Nephron progenitor cell (in vitro differentiated cells): ENCODE results near the gene PTPRJ.

Experiments used
- DNase-seq: peaks from one replicate; pipeline ENCODE4 v3.0.0; 2021
- H3K27ac Mint-ChIP-seq: 2 replicates; pipeline ENCODE4 v1.8.0; 2021; ENCODE audit warnings: mild to moderate bottlenecking, moderate library complexity, mixed read lengths
- H3K27me3 Mint-ChIP-seq: 2 replicates; pipeline ENCODE4 v1.8.0; 2021; ENCODE audit warnings: mild to moderate bottlenecking, low read depth, mixed read lengths; ENCODE audit not compliant: poor library complexity
- H3K36me3 Mint-ChIP-seq: 2 replicates; pipeline ENCODE4 v1.8.0; 2021; ENCODE audit warnings: low read depth, mixed read lengths
- H3K4me1 Mint-ChIP-seq: 2 replicates; pipeline ENCODE4 v1.8.0; 2021; ENCODE audit warnings: mixed read lengths
- H3K4me3 Mint-ChIP-seq: 2 replicates; pipeline ENCODE4 v1.8.0; 2021; ENCODE audit warnings: mild to moderate bottlenecking, moderate library complexity, mixed read lengths
- H3K9me3 Mint-ChIP-seq: 2 replicates; pipeline ENCODE4 v1.8.0; 2021; ENCODE audit warnings: mild to moderate bottlenecking, moderate library complexity, mixed read lengths
- TF ChIP-seq, protein P1 (sequence below): fragments of 200-600 bp; sonication (generic); IDR thresholded peaks from 2 replicates; pipeline ENCODE4 v1.5.0; 2021; ENCODE audit warnings: antibody characterized with exemption

PTPRJ gene

GRCh38 chr11:48024635-48025071, 44.3 kb downstream of the PTPRJ start:
- H3K4me3 Mint-ChIP-seq = no peak overlapping the region
- no peaks in the 10 kb centered on the region for H3K9me3 Mint-ChIP-seq
- H3K4me1 Mint-ChIP-seq = peaks cover 50% of the 10 kb centered on the region
- peak overlapping the region; percentile 49 for H3K27ac Mint-ChIP-seq
- H3K36me3 Mint-ChIP-seq = no peaks in the 10 kb centered on the region
- no peaks in the 10 kb centered on the region for H3K27me3 Mint-ChIP-seq
- TF ChIP-seq, protein P1, sequence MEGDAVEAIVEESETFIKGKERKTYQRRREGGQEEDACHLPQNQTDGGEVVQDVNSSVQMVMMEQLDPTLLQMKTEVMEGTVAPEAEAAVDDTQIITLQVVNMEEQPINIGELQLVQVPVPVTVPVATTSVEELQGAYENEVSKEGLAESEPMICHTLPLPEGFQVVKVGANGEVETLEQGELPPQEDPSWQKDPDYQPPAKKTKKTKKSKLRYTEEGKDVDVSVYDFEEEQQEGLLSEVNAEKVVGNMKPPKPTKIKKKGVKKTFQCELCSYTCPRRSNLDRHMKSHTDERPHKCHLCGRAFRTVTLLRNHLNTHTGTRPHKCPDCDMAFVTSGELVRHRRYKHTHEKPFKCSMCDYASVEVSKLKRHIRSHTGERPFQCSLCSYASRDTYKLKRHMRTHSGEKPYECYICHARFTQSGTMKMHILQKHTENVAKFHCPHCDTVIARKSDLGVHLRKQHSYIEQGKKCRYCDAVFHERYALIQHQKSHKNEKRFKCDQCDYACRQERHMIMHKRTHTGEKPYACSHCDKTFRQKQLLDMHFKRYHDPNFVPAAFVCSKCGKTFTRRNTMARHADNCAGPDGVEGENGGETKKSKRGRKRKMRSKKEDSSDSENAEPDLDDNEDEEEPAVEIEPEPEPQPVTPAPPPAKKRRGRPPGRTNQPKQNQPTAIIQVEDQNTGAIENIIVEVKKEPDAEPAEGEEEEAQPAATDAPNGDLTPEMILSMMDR = no peak
- DNase-seq = no peak

DNA sequence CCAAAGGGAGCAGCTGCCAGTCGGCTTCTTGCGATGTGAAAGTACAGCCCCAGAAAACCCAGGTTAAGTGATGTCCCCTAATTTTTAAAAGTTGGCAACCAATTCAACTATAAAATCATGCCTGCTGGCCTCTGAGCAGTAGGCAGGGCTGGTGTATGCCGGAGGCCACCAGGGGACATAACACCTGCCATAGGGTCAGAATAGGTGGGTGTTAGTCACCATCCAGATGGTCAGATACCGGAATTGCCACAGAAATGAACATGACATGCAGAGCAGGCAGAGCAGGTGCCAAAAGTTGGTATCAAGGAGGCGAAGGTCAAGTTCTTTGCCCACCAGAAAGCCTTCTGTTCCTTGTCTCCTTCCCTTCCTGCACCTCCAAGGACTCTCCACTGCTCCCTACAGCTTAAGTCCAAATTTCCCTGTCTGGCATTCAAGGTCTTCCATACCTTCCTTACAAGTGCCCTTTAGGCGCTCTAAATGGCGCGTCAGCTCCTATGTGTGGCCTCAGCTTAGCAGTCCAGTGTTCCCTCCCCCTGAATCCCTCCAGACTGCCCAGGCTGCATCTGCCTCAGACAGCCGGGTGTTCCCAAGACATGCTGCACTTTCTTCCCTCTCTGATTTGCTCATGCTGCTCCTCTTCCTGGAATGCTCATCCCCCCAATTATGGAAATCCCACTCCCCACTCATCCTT, 45.1 kb downstream of the PTPRJ start:
- no peaks in the 10 kb centered on the region for H3K9me3 Mint-ChIP-seq
- H3K27ac Mint-ChIP-seq = peak overlapping the region; percentile 19
- H3K36me3 Mint-ChIP-seq = no peaks in the 10 kb centered on the region
- H3K4me1 Mint-ChIP-seq = peaks cover 49% of the 10 kb centered on the region
- TF ChIP-seq, protein P1 = no peak
- no peaks in the 10 kb centered on the region for H3K27me3 Mint-ChIP-seq
- peak overlapping the region; percentile 19 for H3K4me3 Mint-ChIP-seq
- no peak for DNase-seq

- Mint-ChIP-seq H3K4me1 (peaks cover 45% of the 10 kb centered on the region), H3K27ac (peak overlapping the region; percentile 19), H3K36me3 (no peaks in the 10 kb centered on the region), H3K9me3 (no peaks in the 10 kb centered on the region), H3K4me3 (peak overlapping the region; percentile 19), H3K27me3 (no peaks in the 10 kb centered on the region)
- DNase-seq = no peak
- TF ChIP-seq, protein P1 = no peak
Measured at GRCh38 chr11:48025984-48026340, 45.6 kb downstream of the PTPRJ start.

DNA sequence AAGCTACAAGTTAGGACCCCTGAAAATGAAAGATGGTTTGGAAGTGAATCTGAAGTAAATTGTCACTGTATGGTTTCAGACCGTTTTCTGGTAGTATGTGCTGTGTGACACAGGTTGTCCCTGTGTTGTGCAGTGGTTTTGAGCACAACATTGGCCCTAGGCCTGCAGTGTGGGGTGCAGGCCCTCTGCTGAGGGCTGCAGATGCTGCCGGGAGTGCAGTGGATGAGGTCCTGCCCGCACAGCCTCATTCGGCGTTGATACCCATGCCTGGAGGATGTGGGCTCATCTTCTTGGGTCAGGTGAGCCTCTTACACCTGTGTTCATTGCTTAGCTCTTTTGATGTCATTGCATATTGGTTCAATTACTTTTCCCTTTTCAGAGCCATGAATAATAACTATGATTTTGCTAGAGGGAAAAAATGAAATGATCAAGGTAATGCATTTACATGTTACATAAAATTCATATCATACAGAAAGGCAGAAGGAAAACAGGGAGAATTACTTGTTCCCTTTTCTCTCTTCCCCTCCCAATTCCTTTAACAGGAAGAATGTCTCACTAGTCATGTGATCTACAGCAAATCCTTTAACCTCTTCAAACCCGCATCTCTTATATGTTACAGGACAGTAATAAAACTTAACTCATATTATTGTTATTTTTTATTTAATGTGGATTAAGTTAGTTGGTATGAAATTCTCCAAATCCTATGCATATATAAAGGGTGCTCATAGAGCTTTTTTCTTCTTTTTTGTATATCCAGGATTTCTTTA, 48.7 kb downstream of the PTPRJ start:
- no peaks in the 10 kb centered on the region for H3K27me3 Mint-ChIP-seq
- DNase-seq = no peak
- H3K9me3 Mint-ChIP-seq = no peaks in the 10 kb centered on the region
- H3K27ac Mint-ChIP-seq = no peak overlapping the region
- H3K4me3 Mint-ChIP-seq = no peak overlapping the region
- H3K36me3 Mint-ChIP-seq = no peaks in the 10 kb centered on the region
- H3K4me1 Mint-ChIP-seq = peaks cover 34% of the 10 kb centered on the region
- TF ChIP-seq, protein P1 = no peak

- Mint-ChIP-seq H3K27ac (no peak overlapping the region), H3K4me3 (no peak overlapping the region), H3K9me3 (no peaks in the 10 kb centered on the region), H3K36me3 (no peaks in the 10 kb centered on the region), H3K4me1 (peaks cover 31% of the 10 kb centered on the region), H3K27me3 (no peaks in the 10 kb centered on the region)
- TF ChIP-seq, protein P1 = no peak
- DNase-seq = no peak
Measured at GRCh38 chr11:48029681-48030290, 49.4 kb downstream of the PTPRJ start.
